DOHH2 (cell line): ENCODE measurements around the gene PTPRZ1.

ENCODE experiments used
- H3F3A ChIP-seq: fragments of 200-600 bp; sonication (generic), shearing (Covaris generic); 2 replicates; pipeline ENCODE4 v1.6.0; 2016; ENCODE audit warnings: antibody characterized with exemption, mild to moderate bottlenecking; ENCODE audit not compliant: control insufficient read depth, insufficient read depth
- H3K27ac ChIP-seq: fragments of 200-600 bp; sonication (generic); 2 replicates; pipeline ENCODE4 v1.5.1; 2014; ENCODE audit warnings: low read depth, mild to moderate bottlenecking, low read length, moderate library complexity
- H3K27me3 ChIP-seq: fragments of 200-600 bp; sonication (generic); 2 replicates; pipeline ENCODE4 v1.6.1; 2014; ENCODE audit warnings: mild to moderate bottlenecking, low read length, mixed read lengths; ENCODE audit not compliant: control insufficient read depth
- H3K36me3 ChIP-seq: fragments of 200-600 bp; sonication (generic); 2 replicates; pipeline ENCODE4 v1.6.1; 2014; ENCODE audit warnings: mild to moderate bottlenecking, low read length, moderate library complexity, mixed read lengths; ENCODE audit not compliant: control insufficient read depth
- H3K4me1 ChIP-seq: fragments of 200-600 bp; sonication (generic); 2 replicates; pipeline ENCODE4 v1.6.1; 2014; ENCODE audit warnings: mild to moderate bottlenecking, low read length, mixed read lengths; ENCODE audit not compliant: control insufficient read depth
- H3K4me2 ChIP-seq: fragments of 200-600 bp; sonication (generic); 2 replicates; pipeline ENCODE4 v1.6.0; 2014; ENCODE audit warnings: mild to moderate bottlenecking, low read length, moderate library complexity
- H3K4me3 ChIP-seq: fragments of 200-600 bp; sonication (generic); 2 replicates; pipeline ENCODE4 v1.5.1; 2014; ENCODE audit warnings: mild to moderate bottlenecking, low read length, mixed read lengths
- H3K79me2 ChIP-seq: fragments of 200-600 bp; sonication (generic); 2 replicates; pipeline ENCODE4 v1.6.1; 2014; ENCODE audit warnings: mild to moderate bottlenecking, low read length, mixed read lengths; ENCODE audit not compliant: control insufficient read depth
- H3K9me2 ChIP-seq: fragments of 200-600 bp; sonication (generic); replicated peaks from 2 replicates; pipeline ENCODE4 v1.6.1; 2014; ENCODE audit warnings: mild to moderate bottlenecking, low read length, mixed read lengths; ENCODE audit not compliant: control insufficient read depth
- H3K9me3 ChIP-seq: fragments of 200-600 bp; sonication (generic); 2 replicates; pipeline ENCODE4 v1.6.1; 2014; ENCODE audit warnings: antibody characterized with exemption, low read length, mixed read lengths; ENCODE audit not compliant: control insufficient read depth, insufficient read depth
- H4K20me1 ChIP-seq: fragments of 200-600 bp; sonication (generic); 2 replicates; pipeline ENCODE4 v1.6.0; 2014; ENCODE audit warnings: low read depth, mild to moderate bottlenecking, antibody characterized with exemption, low read length, moderate library complexity; ENCODE audit not compliant: control insufficient read depth, insufficient read depth
- CTCF ChIP-seq: fragments of 200-600 bp; sonication (generic); IDR thresholded peaks from one replicate; pipeline ENCODE4 v1.5.1; 2014; ENCODE audit warnings: antibody characterized with exemption, mild to moderate bottlenecking, low read depth, low read length; ENCODE audit not compliant: poor library complexity, severe bottlenecking
- EZH2phosphoT487 ChIP-seq: fragments of 200-600 bp; sonication (generic); IDR thresholded peaks from 2 replicates; pipeline ENCODE4 v1.6.1; 2017; ENCODE audit warnings: borderline replicate concordance, mild to moderate bottlenecking, antibody characterized with exemption, low read length, moderate library complexity, mixed read lengths

The PTPRZ1 gene

GRCh38 chr7:122013065-122013464 lies 140.1 kb downstream of the PTPRZ1 start:
- Histone ChIP-seq H3K9me3 (no peaks in the 10 kb centered on the region), H3K27me3 (no peaks in the 10 kb centered on the region), H3K4me1 (no peaks in the 10 kb centered on the region), H3K4me3 (no peak overlapping the region), H3F3A (no peaks in the 10 kb centered on the region), H4K20me1 (no peaks in the 10 kb centered on the region), H3K79me2 (no peaks in the 10 kb centered on the region), H3K9me2 (no peaks in the 10 kb centered on the region), H3K27ac (no peak overlapping the region), H3K36me3 (no peaks in the 10 kb centered on the region), H3K4me2 (no peak overlapping the region)
- TF ChIP-seq EZH2phosphoT487: no peak
- no peak for TF ChIP-seq CTCF

GRCh38 chr7:122013630-122014029 lies 140.7 kb downstream of the PTPRZ1 start:
- Histone ChIP-seq H3K4me1 (no peaks in the 10 kb centered on the region), H3K9me3 (no peaks in the 10 kb centered on the region), H3K4me3 (no peak overlapping the region), H3K79me2 (no peaks in the 10 kb centered on the region), H3K27me3 (no peaks in the 10 kb centered on the region), H3K9me2 (no peaks in the 10 kb centered on the region), H3F3A (no peaks in the 10 kb centered on the region), H3K4me2 (no peak overlapping the region), H3K27ac (no peak overlapping the region), H3K36me3 (no peaks in the 10 kb centered on the region), H4K20me1 (no peaks in the 10 kb centered on the region)
- TF ChIP-seq CTCF (no peak), EZH2phosphoT487 (no peak)

GRCh38 chr7:122014697-122015096 lies 141.7 kb downstream of the PTPRZ1 start:
- Histone ChIP-seq H3K79me2 (no peaks in the 10 kb centered on the region), H3K4me3 (no peak overlapping the region), H3K4me1 (no peaks in the 10 kb centered on the region), H4K20me1 (no peaks in the 10 kb centered on the region), H3K27me3 (no peaks in the 10 kb centered on the region), H3K36me3 (no peaks in the 10 kb centered on the region), H3K9me3 (no peaks in the 10 kb centered on the region), H3F3A (no peaks in the 10 kb centered on the region), H3K4me2 (no peak overlapping the region), H3K27ac (no peak overlapping the region), H3K9me2 (no peaks in the 10 kb centered on the region)
- TF ChIP-seq CTCF: no peak
- no peak for TF ChIP-seq EZH2phosphoT487

- H3K79me2 ChIP-seq: no peaks in the 10 kb centered on the region
- no peaks in the 10 kb centered on the region for H3K27me3 ChIP-seq
- no peak overlapping the region for H3K27ac ChIP-seq
- no peaks in the 10 kb centered on the region for H3K9me2 ChIP-seq
- H3K4me1 ChIP-seq: no peaks in the 10 kb centered on the region
- TF ChIP-seq EZH2phosphoT487 (no peak), CTCF (no peak)
- H3K4me2 ChIP-seq: no peak overlapping the region
- no peaks in the 10 kb centered on the region for H3K36me3 ChIP-seq
- H4K20me1 ChIP-seq: no peaks in the 10 kb centered on the region
- H3F3A ChIP-seq: no peaks in the 10 kb centered on the region
- no peak overlapping the region for H3K4me3 ChIP-seq
- no peaks in the 10 kb centered on the region for H3K9me3 ChIP-seq
Measured at GRCh38 chr7:122018032-122018431, 145.1 kb downstream of the PTPRZ1 start.
